Right ventricle myocardium superior (tissue), 1 donor: ENCODE data around the gene NPPC. TPM values are rescaled to one million over a fixed set of nuclear protein-coding genes. Genes with fewer than 3 reads are reported as not detected.
"Not testable (repeated sequence)": the region's sequence is repeated elsewhere in the genome, so short reads cannot be mapped to it uniquely, and the experiment has no call there.

Experiments
- ATAC-seq: fragments of 200-7000 bp; cut with Tn5 transposase; one replicate; pipeline ENCODE4 v1.9.1; 2020; ENCODE audit warnings: mild to moderate bottlenecking; ENCODE audit not compliant: poor library complexity
- DNase-seq: peaks from one replicate; pipeline ENCODE4 v3.0.0-alpha.2; 2020
- intact Hi-C: fragments of 100-400 bp; cut with DNase I; formaldehyde crosslinking; loops from one replicate; pipeline ENCODE4 v1.11.2; 2022
- total RNA-seq: library from RNA; stranded (reverse); fragmentation: NEBNext Ultra II Directional; extraction: Animal tissue kit (Norgen Biotek cat#: 25700); gene quantifications from one replicate; pipeline ENCODE4 v1.2.1, GENCODE V29; 2021
- donor health status: DM: no; HTN: yes; CAD: no; lungs with severe emphysema.

Gene NPPC
- total RNA-seq, 1 donor from 2014 or later: 7.7 TPM

DNA sequence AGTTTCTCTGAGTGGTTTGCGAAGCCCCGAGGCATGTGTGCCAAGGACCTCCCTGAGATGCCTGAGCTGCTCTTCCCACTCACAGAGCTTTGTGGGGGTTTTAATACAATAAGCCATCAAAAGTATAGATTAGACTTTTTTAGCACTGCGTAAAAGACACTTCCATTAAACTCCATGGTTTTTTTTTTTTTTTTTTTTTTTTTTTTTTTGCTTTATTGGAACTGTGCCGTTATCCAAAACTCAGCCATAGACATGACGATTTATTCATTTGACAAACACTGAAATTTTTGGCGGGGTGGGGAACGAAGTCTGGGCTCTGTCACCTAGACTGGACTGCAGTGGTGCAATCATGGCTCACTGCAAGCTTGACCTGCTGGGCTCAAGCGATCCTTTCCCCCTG, 18.4 kb downstream of the NPPC start:
- intact Hi-C loops: loop anchor here (2.0 to 5.0 kb wide), 3 partner anchors 17 to 615 kb away; partner anchors contain the start of gene PRSS56
- no peak for ATAC-seq
- DNase-seq: no peak

GRCh38 chr2:231905026-231905425, 21.2 kb downstream of the NPPC start:
- peak; percentile 19 for DNase-seq
- intact Hi-C loops: loop anchor here (5.0 kb wide), 1 partner anchor 617 kb away; the partner anchor contains the start of gene PRSS56
- no peak for ATAC-seq

- DNase-seq (peak; percentile 2), ATAC-seq (no peak)
- intact Hi-C loops: no loop called here
Measured at GRCh38 chr2:231904161-231904611, 22.0 kb downstream of the NPPC start.

GRCh38 chr2:231902598-231902997, 23.6 kb downstream of the NPPC start:
- intact Hi-C loops: no loop called here
- ATAC-seq: no peak
- peak; percentile 8 for DNase-seq

GRCh38 chr2:231900972-231901371, 25.2 kb downstream of the NPPC start:
- ATAC-seq (no peak), DNase-seq (peak; percentile 17)
- intact Hi-C loops: no loop called here

DNA sequence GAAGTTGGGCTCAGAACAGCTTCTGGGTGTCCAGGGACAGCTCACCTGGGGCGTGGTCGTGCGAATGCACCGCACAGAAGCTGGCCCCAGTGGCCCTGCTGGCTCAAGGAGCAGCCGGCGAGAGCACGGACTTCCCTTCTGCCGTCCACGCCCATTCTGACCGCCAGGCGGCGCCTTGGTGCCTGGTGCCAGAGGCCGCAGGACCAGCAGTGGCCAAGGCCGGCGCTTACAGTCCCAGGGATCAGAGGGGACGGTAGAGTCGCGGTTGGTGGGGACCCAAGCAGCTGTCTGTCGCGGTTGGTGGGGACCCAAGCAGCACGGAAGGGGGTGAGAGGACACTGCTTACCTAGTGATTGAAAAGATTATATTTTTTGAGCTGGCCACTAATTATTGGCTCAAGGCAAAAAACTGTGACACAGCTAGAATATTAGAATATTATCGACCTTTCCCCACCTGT, 25.7 kb downstream of the NPPC start:
- DNase-seq (peak; percentile 87), ATAC-seq (peak; percentile 86)
- intact Hi-C loops: no loop called here

DNA sequence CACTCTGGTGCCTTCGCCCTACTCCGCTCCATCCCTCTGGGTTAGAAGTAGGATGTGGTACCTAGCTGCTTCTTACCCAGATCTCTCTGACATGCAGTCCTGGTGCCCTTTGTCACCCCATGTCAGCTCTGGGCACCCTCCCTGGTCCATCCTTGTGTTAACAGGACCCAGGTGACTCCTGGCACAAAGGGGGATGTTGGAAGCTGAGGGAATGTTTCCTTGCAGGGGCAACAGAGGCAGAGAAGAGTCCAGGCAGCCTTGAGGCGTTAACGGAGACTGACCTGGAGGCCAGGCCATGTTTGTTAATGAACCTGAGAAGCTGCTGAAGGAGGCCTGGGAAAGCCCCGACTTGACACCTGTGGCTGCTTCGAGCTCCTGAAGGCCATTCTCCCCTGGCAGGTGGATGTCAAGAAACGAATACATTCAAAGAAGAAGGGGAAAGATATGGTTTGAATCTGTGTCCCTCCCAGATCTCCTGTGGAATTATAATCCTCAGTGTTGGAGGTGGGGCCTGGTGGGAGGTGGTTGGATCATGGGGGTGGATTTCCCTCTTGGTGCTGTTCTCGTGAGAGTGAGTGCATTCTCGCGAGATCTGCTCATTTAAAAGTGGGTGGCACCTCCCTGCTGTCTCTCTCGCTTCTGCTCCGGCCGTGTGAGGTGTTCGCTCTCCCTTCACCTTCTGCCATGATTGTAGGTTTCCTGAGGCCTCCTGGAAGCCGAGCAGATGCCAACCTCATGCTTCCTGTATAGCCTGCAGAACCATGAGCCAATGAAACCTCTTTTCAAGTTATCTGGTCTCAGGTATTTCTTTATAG, 31.4 kb downstream of the NPPC start:
- DNase-seq: peak; percentile 17
- intact Hi-C loops: no loop called here
- ATAC-seq: no peak

DNA sequence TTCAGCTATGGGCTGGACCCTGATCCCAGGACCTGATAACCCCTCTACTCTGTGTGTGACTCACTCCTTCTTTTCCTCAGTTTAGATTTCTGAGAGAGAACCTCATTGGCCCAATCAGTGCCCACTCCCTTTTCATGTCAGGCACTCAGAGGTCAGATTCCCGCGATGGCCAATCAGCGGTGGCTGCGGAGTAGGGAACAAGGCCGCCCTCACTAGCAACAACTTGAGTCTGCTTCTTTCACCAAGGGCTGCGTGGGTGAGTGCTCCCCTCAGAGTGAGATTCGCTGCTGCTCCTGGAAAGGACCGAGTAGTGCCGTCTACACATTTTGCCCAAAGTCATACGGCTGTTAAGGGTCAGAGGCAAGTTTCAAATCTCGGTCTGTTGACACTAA, 34.7 kb downstream of the NPPC start:
- DNase-seq (no peak), ATAC-seq (no peak)
- intact Hi-C loops: no loop called here

DNA sequence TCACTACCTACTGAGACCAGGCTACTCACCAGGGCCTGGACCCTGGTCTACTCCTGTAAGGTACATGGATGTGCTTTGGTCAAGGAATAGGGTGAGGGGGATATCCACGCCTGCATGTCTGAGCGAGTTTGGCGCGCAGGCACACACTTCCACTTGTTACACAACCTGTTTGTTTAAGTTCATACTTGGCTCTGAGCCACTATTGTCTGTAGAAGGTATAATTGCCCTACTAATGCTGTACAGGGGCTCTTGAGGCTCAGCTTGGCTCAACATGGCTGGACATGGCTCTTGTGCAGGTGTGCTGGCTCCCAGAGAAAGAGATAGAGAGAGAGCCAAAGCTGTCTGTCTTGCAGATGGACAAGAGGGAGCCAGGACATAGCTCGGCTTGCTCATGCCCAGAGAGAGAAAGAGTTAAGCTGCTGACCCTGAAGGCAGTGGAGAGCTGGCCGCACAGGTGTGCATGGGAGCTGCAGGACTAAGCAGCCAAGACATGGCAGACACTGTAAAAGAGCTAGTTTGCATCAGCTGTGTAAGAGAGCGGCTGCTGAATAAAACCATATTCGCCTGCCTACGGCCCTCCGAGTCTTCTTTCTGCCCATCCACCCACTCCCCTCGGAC, 35.2 kb downstream of the NPPC start:
- no peak for ATAC-seq
- intact Hi-C loops: no loop called here
- no peak for DNase-seq

GRCh38 chr2:231887756-231888155, 38.4 kb downstream of the NPPC start:
- intact Hi-C loops: no loop called here
- DNase-seq (no peak), ATAC-seq (no peak)

DNA sequence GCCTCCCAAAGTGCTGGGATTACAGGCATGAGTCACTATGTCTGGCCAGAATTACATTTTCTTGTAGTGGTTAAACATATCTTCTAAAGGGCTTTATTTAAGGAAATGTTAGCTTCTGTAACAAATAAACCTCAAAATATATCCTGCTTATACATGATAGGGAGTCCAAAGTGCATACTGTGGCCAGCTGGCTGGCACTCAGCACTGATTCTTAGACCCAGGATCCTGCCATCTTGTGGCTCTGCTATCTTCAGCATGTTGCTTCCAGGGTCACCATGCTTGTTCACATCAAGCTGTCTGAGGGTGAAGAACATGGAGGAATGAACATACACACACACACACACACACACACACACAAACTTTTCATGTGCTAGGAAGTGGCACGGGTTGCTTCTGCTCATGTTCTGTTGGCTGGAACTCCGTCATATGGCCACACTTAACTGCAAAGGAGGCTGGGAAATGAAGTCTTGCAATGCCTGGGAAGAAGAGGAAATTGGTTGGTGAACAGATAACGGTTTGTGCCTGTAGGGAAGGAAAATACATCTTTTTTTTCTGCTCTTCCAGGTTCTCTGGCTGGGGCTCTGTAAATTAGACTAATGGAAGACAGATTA, 40.0 kb downstream of the NPPC start:
- ATAC-seq (no peak), DNase-seq (no peak)
- intact Hi-C loops: no loop called here

GRCh38 chr2:231884438-231885140, 41.6 kb downstream of the NPPC start:
- DNase-seq: no peak
- intact Hi-C loops: no loop called here
- ATAC-seq: no peak

DNA sequence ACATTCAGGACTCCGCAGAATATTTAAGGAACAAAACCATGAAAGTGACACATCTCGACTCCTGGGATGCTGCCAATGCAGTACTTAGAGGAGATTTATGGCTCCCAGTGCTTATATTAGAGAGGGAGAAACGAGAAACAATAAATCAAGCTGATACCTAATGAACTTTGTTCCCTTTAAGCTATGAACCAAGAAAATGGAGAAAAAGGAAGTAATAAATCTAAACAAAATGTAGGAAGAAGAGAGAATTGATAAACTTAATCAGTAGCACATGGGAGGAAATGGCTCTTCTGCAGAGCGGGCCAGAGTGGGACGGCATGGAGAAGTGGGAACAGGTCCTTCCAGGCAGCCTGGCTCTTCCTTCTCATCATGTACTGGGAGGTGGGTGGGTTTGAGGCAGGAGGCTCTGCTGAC, 42.7 kb downstream of the NPPC start:
- intact Hi-C loops: no loop called here
- no peak for DNase-seq
- ATAC-seq: no peak

- DNase-seq: no peak
- no peak for ATAC-seq
- intact Hi-C loops: no loop called here
Measured at GRCh38 chr2:231882646-231883045, 43.5 kb downstream of the NPPC start.

GRCh38 chr2:231880371-231880770, 45.8 kb downstream of the NPPC start:
- DNase-seq, ATAC-seq, intact Hi-C loops: not testable (repeated sequence)

GRCh38 chr2:231879216-231879615, 47.0 kb downstream of the NPPC start:
- no peak for ATAC-seq
- intact Hi-C loops: no loop called here
- no peak for DNase-seq

DNA sequence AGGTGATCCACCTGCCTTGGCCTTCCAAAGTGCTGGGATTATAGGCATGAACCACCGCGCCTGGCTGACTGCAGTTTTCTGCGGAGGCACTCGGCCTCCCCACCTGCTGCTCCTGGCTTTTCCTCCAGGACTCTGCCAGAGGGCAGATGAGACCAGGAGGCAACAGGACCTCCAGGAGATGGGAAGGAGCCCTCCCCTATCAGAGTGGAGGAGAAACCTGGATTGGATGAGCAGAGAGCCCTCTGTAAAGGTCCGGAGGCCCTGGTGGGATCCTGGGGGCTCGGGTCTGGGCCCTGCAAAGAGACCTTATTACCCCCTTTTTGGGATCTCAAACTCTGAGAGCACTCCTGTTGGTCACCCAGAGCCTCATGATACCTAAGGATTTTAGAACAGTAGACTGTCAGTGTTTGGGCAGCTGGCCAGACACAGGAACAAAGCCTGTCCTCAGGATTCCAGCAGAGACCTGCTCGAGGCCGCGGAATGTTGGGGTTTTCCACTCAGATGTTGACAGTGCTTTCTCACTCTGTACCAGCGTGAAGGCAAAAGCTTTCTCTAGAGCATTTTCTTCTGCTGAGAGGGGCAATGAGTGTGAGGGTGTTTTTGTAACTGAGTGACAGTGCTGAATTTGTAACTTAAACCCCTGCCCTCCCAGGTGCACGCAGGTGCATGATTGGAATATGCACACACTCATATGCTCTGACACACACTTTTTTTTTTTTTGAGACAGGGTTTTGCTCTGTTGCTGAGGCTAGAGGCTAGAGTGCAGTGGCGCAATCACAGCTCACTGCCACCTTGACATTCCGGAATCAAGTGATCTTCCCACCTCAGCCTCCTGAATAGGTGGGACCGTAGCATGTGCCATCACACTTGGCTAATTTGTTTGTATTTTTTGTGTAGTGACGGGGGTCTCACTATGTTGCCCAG, 48.4 kb downstream of the NPPC start:
- intact Hi-C loops: no loop called here
- ATAC-seq: no peak
- no peak for DNase-seq

GRCh38 chr2:231874944-231875343, 51.3 kb downstream of the NPPC start:
- no peak for ATAC-seq
- DNase-seq: no peak
- intact Hi-C loops: no loop called here
